ENCODE results near the gene AICDA.
A peak's percentile ranks its signal among the peaks of the same experiment; 100 is the strongest.

AICDA gene

DNA sequence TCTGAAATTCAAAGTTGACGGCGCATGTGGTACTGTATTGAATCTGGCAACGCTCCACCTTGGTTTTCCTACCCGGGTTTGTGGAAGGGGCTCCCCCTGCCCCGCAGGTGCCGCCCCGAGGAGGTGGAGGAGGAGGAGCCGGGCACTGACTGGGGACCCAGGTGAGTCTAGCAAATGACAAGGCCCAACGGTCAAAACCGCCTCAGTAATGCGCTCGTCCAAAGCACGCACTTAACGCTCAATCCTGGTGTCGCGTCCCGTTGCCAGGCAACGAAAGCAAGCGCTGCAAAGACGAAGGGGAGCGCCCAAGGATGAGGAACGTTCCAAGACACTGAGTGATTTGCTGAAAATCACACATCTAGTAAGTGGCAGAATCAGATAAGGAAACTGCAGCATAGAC is 48.0 kb downstream of the AICDA start:
- no peaks in the 10 kb centered on the region for H3K27me3 ChIP-seq
- peaks cover 1% of the 10 kb centered on the region for H3K36me3 ChIP-seq
- H3K4me3 ChIP-seq (ENCODE audit: low read depth in 1 of 2, low read length in 1 of 2), result peak overlapping the region; percentile 68 to 75
- H3K4me1 ChIP-seq (ENCODE audit: control insufficient read depth in 1 of 2, insufficient read depth in 1 of 2, low read depth in 1 of 2, low read length in 1 of 2), result peaks cover 49 to 61% of the 10 kb centered on the region in 2 experiments
- peak overlapping the region; percentile 99 for H3K27ac ChIP-seq
- no peaks in the 10 kb centered on the region for H3K9me3 ChIP-seq
- TF ChIP-seq, protein P1, sequence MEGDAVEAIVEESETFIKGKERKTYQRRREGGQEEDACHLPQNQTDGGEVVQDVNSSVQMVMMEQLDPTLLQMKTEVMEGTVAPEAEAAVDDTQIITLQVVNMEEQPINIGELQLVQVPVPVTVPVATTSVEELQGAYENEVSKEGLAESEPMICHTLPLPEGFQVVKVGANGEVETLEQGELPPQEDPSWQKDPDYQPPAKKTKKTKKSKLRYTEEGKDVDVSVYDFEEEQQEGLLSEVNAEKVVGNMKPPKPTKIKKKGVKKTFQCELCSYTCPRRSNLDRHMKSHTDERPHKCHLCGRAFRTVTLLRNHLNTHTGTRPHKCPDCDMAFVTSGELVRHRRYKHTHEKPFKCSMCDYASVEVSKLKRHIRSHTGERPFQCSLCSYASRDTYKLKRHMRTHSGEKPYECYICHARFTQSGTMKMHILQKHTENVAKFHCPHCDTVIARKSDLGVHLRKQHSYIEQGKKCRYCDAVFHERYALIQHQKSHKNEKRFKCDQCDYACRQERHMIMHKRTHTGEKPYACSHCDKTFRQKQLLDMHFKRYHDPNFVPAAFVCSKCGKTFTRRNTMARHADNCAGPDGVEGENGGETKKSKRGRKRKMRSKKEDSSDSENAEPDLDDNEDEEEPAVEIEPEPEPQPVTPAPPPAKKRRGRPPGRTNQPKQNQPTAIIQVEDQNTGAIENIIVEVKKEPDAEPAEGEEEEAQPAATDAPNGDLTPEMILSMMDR (IDR thresholded peaks at IDR 0.05), result no peak

DNA sequence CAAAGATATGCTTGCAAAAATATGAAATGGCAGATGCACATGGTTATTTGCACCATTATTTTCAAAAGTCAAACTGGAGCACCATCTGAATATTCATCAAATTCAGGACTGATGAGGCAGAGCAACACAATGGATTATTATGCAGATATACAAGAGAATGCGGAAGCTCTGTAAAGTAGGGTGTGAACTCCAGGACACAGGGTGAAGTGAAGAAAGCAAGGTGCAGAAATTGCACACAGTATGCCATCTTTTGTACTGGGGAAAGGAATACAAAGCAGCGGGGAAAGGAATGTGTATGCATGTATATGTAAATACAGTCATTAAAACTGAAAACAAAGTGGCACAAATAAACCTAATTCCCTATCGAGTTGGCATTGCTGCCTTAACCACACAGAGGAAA is 49.3 kb downstream of the AICDA start:
- Histone ChIP-seq H3K4me3 (ENCODE audit: low read depth in 1 of 2, low read length in 1 of 2) (no peak overlapping the region), H3K4me1 (ENCODE audit: control insufficient read depth in 1 of 2, insufficient read depth in 1 of 2, low read depth in 1 of 2, low read length in 1 of 2) (peaks cover 47 to 53% of the 10 kb centered on the region in 2 experiments), H3K9me3 (no peaks in the 10 kb centered on the region), H3K36me3 (peaks cover 10% of the 10 kb centered on the region), H3K27ac (peak overlapping the region; percentile 99), H3K27me3 (no peaks in the 10 kb centered on the region)
- TF ChIP-seq, protein P1 (IDR thresholded peaks at IDR 0.05), result no peak

DNA sequence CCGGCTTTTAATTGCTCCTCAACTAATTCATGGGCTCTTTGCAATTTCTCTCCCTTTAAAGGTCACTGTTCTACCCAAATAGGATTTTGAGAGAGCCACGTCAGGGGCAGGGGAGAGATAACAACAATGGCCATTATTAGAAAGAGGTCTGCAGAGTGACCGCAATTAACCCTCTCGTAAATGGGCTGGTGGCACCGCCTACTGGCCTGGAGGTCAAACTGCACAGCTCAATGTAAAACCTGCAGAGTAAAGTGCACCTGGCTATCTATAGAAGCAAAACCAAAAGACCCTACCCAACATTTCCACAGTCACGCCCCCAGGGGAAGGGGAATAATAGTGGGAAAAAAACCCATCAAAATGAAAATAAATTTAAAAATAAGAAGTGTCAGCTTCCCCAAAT is 50.3 kb downstream of the AICDA start:
- TF ChIP-seq, protein P1 (IDR thresholded peaks at IDR 0.05), result peak; percentile 47
- Histone ChIP-seq H3K36me3 (peaks cover 10% of the 10 kb centered on the region), H3K27ac (no peak overlapping the region), H3K9me3 (no peaks in the 10 kb centered on the region), H3K4me3 (ENCODE audit: low read depth in 1 of 2, low read length in 1 of 2) (no peak overlapping the region), H3K27me3 (no peaks in the 10 kb centered on the region), H3K4me1 (ENCODE audit: control insufficient read depth in 1 of 2, insufficient read depth in 1 of 2, low read depth in 1 of 2, low read length in 1 of 2) (peaks cover 36 to 42% of the 10 kb centered on the region in 2 experiments)

DNA sequence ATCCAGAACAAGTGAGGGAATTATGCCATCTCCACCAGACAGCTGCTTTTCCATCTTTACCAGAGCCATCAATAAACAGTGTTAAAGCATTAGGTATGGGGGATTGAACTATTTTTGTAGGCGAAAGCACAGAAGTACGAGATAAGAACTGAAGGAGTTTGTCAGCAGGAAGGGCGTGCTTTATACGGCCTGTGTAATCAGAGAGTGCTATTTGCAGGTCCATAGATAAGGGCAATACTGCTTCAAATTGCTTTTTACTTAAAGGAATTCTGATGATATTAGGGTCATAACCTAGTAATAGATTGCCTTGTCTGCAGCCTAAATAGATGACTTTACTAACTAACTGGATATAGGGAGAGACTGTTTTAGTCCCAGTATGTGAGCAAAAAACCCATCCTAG is 51.6 kb downstream of the AICDA start:
- Histone ChIP-seq H3K4me3 (ENCODE audit: low read depth in 1 of 2, low read length in 1 of 2) (no peak overlapping the region), H3K4me1 (ENCODE audit: control insufficient read depth in 1 of 2, insufficient read depth in 1 of 2, low read depth in 1 of 2, low read length in 1 of 2) (peaks cover 23 to 31% of the 10 kb centered on the region in 2 experiments), H3K36me3 (peaks cover 10% of the 10 kb centered on the region), H3K27me3 (no peaks in the 10 kb centered on the region), H3K27ac (no peak overlapping the region), H3K9me3 (no peaks in the 10 kb centered on the region)
- TF ChIP-seq, protein P1 (IDR thresholded peaks at IDR 0.05), result no peak

DNA sequence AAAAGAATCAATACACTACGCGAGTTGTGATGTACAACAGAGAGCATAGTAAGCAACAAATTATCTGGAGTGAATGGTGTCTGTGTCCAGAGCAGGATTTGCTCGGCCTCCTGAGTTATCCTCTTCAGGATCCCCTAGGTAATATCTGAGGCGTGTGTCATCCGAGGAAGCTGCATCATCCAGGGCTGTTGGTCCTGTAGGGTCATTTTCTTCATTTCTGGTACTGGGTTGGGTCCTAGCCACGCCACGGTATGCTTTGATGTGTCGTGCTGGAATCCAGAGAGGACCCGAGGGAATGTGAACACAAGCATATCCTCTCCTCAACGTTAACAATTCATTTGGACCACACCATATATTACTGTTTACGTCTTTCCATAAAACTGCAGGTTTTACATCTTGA is 53.0 kb downstream of the AICDA start:
- H3K36me3 ChIP-seq, result peaks cover 10% of the 10 kb centered on the region
- H3K4me1 ChIP-seq (ENCODE audit: control insufficient read depth in 1 of 2, insufficient read depth in 1 of 2, low read depth in 1 of 2, low read length in 1 of 2), result peaks cover 10 to 18% of the 10 kb centered on the region in 2 experiments
- no peaks in the 10 kb centered on the region for H3K27me3 ChIP-seq
- H3K4me3 ChIP-seq (ENCODE audit: low read depth in 1 of 2, low read length in 1 of 2), result no peak overlapping the region
- no peak overlapping the region for H3K27ac ChIP-seq
- H3K9me3 ChIP-seq, result no peaks in the 10 kb centered on the region
- TF ChIP-seq, protein P1 (IDR thresholded peaks at IDR 0.05), result no peak

Data from neutrophil (primary cell).